ENCODE data around the gene SMC5. TPM values are rescaled to one million over a fixed set of nuclear protein-coding genes. Genes with fewer than 3 reads are reported as not detected.
A peak's percentile ranks its signal among the peaks of the same experiment; 100 is the strongest.

The SMC5 gene
- polyA plus RNA-seq, 4 donors, result 8.4 to 35.4 (median 11.4) TPM

- FAIRE-seq, result no peak
- Histone ChIP-seq H3K36me3 (ENCODE audit: control insufficient read depth in 3 of 3, insufficient read depth in 2 of 3, low read depth in 1 of 3, low read length in 3 of 3) (peaks cover 0 to 4% (median 2%) of the 10 kb centered on the region in 3 donors), H3K4me3 (ENCODE audit: low read depth in 1 of 3, low read length in 3 of 3) (peak overlapping the region; percentile 18 to 92 (median 79)), H3K27ac (ENCODE audit: low read depth in 1 of 3, low read length in 2 of 3) (peak overlapping the region; percentile 95 to 97 (median 97)), H3K27me3 (ENCODE audit: control insufficient read depth in 3 of 3, insufficient read depth in 3 of 3, low read length in 3 of 3) (no peaks in the 10 kb centered on the region), H3K4me1 (ENCODE audit: control insufficient read depth in 3 of 3, insufficient read depth in 2 of 3, low read depth in 1 of 3, low read length in 2 of 3) (peaks cover 5 to 30% (median 21%) of the 10 kb centered on the region in 3 donors), H3K9me3 (ENCODE audit: control insufficient read depth in 2 of 2, insufficient read depth in 1 of 2, low read depth in 1 of 2, low read length in 1 of 2) (no peaks in the 10 kb centered on the region)
- peak in 1 of 2 donors; percentile 87 for DNase-seq
- WGBS, 3 donors, result 4 to 7% (median 6%) methylated on average over 26 to 27 of the region's 27 CpGs
These were observed 637 bp upstream of the SMC5 start for GRCh38 chr9:70257991-70258691.

- peak overlapping the region; percentile 93 to 97 (median 95) for H3K27ac ChIP-seq (ENCODE audit: low read depth in 1 of 3, low read length in 2 of 3)
- peaks cover 0 to 4% (median 2%) of the 10 kb centered on the region in 3 donors for H3K36me3 ChIP-seq (ENCODE audit: control insufficient read depth in 3 of 3, insufficient read depth in 2 of 3, low read depth in 1 of 3, low read length in 3 of 3)
- FAIRE-seq, result no peak
- H3K4me1 ChIP-seq (ENCODE audit: control insufficient read depth in 3 of 3, insufficient read depth in 2 of 3, low read depth in 1 of 3, low read length in 2 of 3), result peaks cover 5 to 30% (median 25%) of the 10 kb centered on the region in 3 donors
- H3K4me3 ChIP-seq (ENCODE audit: low read depth in 1 of 3, low read length in 3 of 3), result peak overlapping the region; percentile 77 to 92 (median 79)
- 0 to 2% (median 0%) methylated on average over 10 of the region's 10 CpGs for WGBS, 3 donors
- H3K9me3 ChIP-seq (ENCODE audit: control insufficient read depth in 2 of 2, insufficient read depth in 1 of 2, low read depth in 1 of 2, low read length in 1 of 2), result no peaks in the 10 kb centered on the region
- no peaks in the 10 kb centered on the region for H3K27me3 ChIP-seq (ENCODE audit: control insufficient read depth in 3 of 3, insufficient read depth in 3 of 3, low read length in 3 of 3)
- DNase-seq, result no peak
These were observed 679 bp downstream of the SMC5 start for GRCh38 chr9:70259512-70259802.

GRCh38 chr9:70260007-70260443, 1.2 kb downstream of the SMC5 start:
- Histone ChIP-seq H3K36me3 (ENCODE audit: control insufficient read depth in 3 of 3, insufficient read depth in 2 of 3, low read depth in 1 of 3, low read length in 3 of 3) (peaks cover 0 to 5% (median 3%) of the 10 kb centered on the region in 3 donors), H3K4me3 (ENCODE audit: low read depth in 1 of 3, low read length in 3 of 3) (peak overlapping the region in 2 of 3 donors; percentile 79 to 92), H3K27ac (ENCODE audit: low read depth in 1 of 3, low read length in 2 of 3) (peak overlapping the region in 1 of 3 donors; percentile 97), H3K27me3 (ENCODE audit: control insufficient read depth in 3 of 3, insufficient read depth in 3 of 3, low read length in 3 of 3) (no peaks in the 10 kb centered on the region), H3K9me3 (ENCODE audit: control insufficient read depth in 2 of 2, insufficient read depth in 1 of 2, low read depth in 1 of 2, low read length in 1 of 2) (no peaks in the 10 kb centered on the region), H3K4me1 (ENCODE audit: control insufficient read depth in 3 of 3, insufficient read depth in 2 of 3, low read depth in 1 of 3, low read length in 2 of 3) (peaks cover 5 to 30% (median 25%) of the 10 kb centered on the region in 3 donors)
- FAIRE-seq (no peak), DNase-seq (no peak)
- 61 to 87% (median 71%) methylated on average over 30 of the region's 30 CpGs for whole genome bisulfite sequencing, 3 donors

GRCh38 chr9:70260606-70261005, 1.8 kb downstream of the SMC5 start:
- no peak for FAIRE-seq

GRCh38 chr9:70261131-70261870, 2.5 kb downstream of the SMC5 start:
- WGBS, 3 donors, result 76 to 87% (median 83%) methylated on average over 4 of the region's 4 CpGs
- no peaks in the 10 kb centered on the region for H3K27me3 ChIP-seq (ENCODE audit: control insufficient read depth in 3 of 3, insufficient read depth in 3 of 3, low read length in 3 of 3)
- DNase-seq, result no peak
- no peak overlapping the region for H3K4me3 ChIP-seq (ENCODE audit: low read depth in 1 of 3, low read length in 3 of 3)
- H3K27ac ChIP-seq (ENCODE audit: low read depth in 1 of 3, low read length in 2 of 3), result no peak overlapping the region
- H3K36me3 ChIP-seq (ENCODE audit: control insufficient read depth in 3 of 3, insufficient read depth in 2 of 3, low read depth in 1 of 3, low read length in 3 of 3), result peaks cover 0 to 7% (median 3%) of the 10 kb centered on the region in 3 donors
- no peaks in the 10 kb centered on the region for H3K9me3 ChIP-seq (ENCODE audit: control insufficient read depth in 2 of 2, insufficient read depth in 1 of 2, low read depth in 1 of 2, low read length in 1 of 2)
- peaks cover 5 to 28% (median 25%) of the 10 kb centered on the region in 3 donors for H3K4me1 ChIP-seq (ENCODE audit: control insufficient read depth in 3 of 3, insufficient read depth in 2 of 3, low read depth in 1 of 3, low read length in 2 of 3)
- FAIRE-seq, result no peak

More at GRCh38 chr9:70260606-70261005, 1.8 kb downstream of the SMC5 start:
- Histone ChIP-seq H3K27me3 (ENCODE audit: control insufficient read depth in 3 of 3, insufficient read depth in 3 of 3, low read length in 3 of 3) (no peaks in the 10 kb centered on the region), H3K4me3 (ENCODE audit: low read depth in 1 of 3, low read length in 3 of 3) (peak overlapping the region in 1 of 3 donors; percentile 79), H3K36me3 (ENCODE audit: control insufficient read depth in 3 of 3, insufficient read depth in 2 of 3, low read depth in 1 of 3, low read length in 3 of 3) (peaks cover 0 to 7% (median 3%) of the 10 kb centered on the region in 3 donors), H3K27ac (ENCODE audit: low read depth in 1 of 3, low read length in 2 of 3) (no peak overlapping the region), H3K4me1 (ENCODE audit: control insufficient read depth in 3 of 3, insufficient read depth in 2 of 3, low read depth in 1 of 3, low read length in 2 of 3) (peaks cover 5 to 30% (median 25%) of the 10 kb centered on the region in 3 donors), H3K9me3 (ENCODE audit: control insufficient read depth in 2 of 2, insufficient read depth in 1 of 2, low read depth in 1 of 2, low read length in 1 of 2) (no peaks in the 10 kb centered on the region)
- DNase-seq, result no peak
- WGBS, 3 donors, result 84 to 92% (median 89%) methylated on average over 8 of the region's 8 CpGs

GRCh38 chr9:70262366-70262765, 3.6 kb downstream of the SMC5 start:
- no peak overlapping the region for H3K27ac ChIP-seq (ENCODE audit: low read depth in 1 of 3, low read length in 2 of 3)

GRCh38 chr9:70262948-70263347, 4.2 kb downstream of the SMC5 start:
- 58 to 67% (median 61%) methylated on average over 6 of the region's 6 CpGs for WGBS, 3 donors
- peaks cover 2 to 10% (median 5%) of the 10 kb centered on the region in 3 donors for H3K36me3 ChIP-seq (ENCODE audit: control insufficient read depth in 3 of 3, insufficient read depth in 2 of 3, low read depth in 1 of 3, low read length in 3 of 3)
- H3K9me3 ChIP-seq (ENCODE audit: control insufficient read depth in 2 of 2, insufficient read depth in 1 of 2, low read depth in 1 of 2, low read length in 1 of 2), result no peaks in the 10 kb centered on the region
- no peak for DNase-seq
- H3K27ac ChIP-seq (ENCODE audit: low read depth in 1 of 3, low read length in 2 of 3), result no peak overlapping the region
- no peak for FAIRE-seq
- H3K4me1 ChIP-seq (ENCODE audit: control insufficient read depth in 3 of 3, insufficient read depth in 2 of 3, low read depth in 1 of 3, low read length in 2 of 3), result peaks cover 5 to 25% (median 12%) of the 10 kb centered on the region in 3 donors
- H3K4me3 ChIP-seq (ENCODE audit: low read depth in 1 of 3, low read length in 3 of 3), result no peak overlapping the region
- H3K27me3 ChIP-seq (ENCODE audit: control insufficient read depth in 3 of 3, insufficient read depth in 3 of 3, low read length in 3 of 3), result no peaks in the 10 kb centered on the region

More at GRCh38 chr9:70262366-70262765, 3.6 kb downstream of the SMC5 start:
- Histone ChIP-seq H3K27me3 (ENCODE audit: control insufficient read depth in 3 of 3, insufficient read depth in 3 of 3, low read length in 3 of 3) (no peaks in the 10 kb centered on the region), H3K36me3 (ENCODE audit: control insufficient read depth in 3 of 3, insufficient read depth in 2 of 3, low read depth in 1 of 3, low read length in 3 of 3) (peaks cover under 1 to 8% (median 5%) of the 10 kb centered on the region in 3 donors), H3K4me1 (ENCODE audit: control insufficient read depth in 3 of 3, insufficient read depth in 2 of 3, low read depth in 1 of 3, low read length in 2 of 3) (peaks cover 5 to 25% (median 18%) of the 10 kb centered on the region in 3 donors), H3K9me3 (ENCODE audit: control insufficient read depth in 2 of 2, insufficient read depth in 1 of 2, low read depth in 1 of 2, low read length in 1 of 2) (no peaks in the 10 kb centered on the region), H3K4me3 (ENCODE audit: low read depth in 1 of 3, low read length in 3 of 3) (no peak overlapping the region)
- FAIRE-seq (no peak), DNase-seq (no peak)
- WGBS, 3 donors, result 60 to 95% (median 82%) methylated on average over 2 of the region's 2 CpGs

- Histone ChIP-seq H3K27ac (ENCODE audit: low read depth in 1 of 3, low read length in 2 of 3) (no peak overlapping the region), H3K27me3 (ENCODE audit: control insufficient read depth in 3 of 3, insufficient read depth in 3 of 3, low read length in 3 of 3) (no peaks in the 10 kb centered on the region), H3K4me3 (ENCODE audit: low read depth in 1 of 3, low read length in 3 of 3) (no peak overlapping the region), H3K9me3 (ENCODE audit: control insufficient read depth in 2 of 2, insufficient read depth in 1 of 2, low read depth in 1 of 2, low read length in 1 of 2) (no peaks in the 10 kb centered on the region), H3K4me1 (ENCODE audit: control insufficient read depth in 3 of 3, insufficient read depth in 2 of 3, low read depth in 1 of 3, low read length in 2 of 3) (peaks cover 5 to 25% (median 8%) of the 10 kb centered on the region in 3 donors), H3K36me3 (ENCODE audit: control insufficient read depth in 3 of 3, insufficient read depth in 2 of 3, low read depth in 1 of 3, low read length in 3 of 3) (peaks cover 2 to 13% (median 5%) of the 10 kb centered on the region in 3 donors)
- 59 to 73% (median 64%) methylated on average over 1 of the region's 1 CpG for WGBS, 3 donors
- FAIRE-seq (no peak), DNase-seq (no peak)
These were observed 4.6 kb downstream of the SMC5 start for GRCh38 chr9:70263421-70263820.

All from small intestine (tissue), 7 donors.